A673 (cell line): ENCODE measurements around the gene DGAT2L6. TPM values are rescaled to one million over a fixed set of nuclear protein-coding genes. Genes with fewer than 3 reads are reported as not detected.

ENCODE experiments used
- BruUV-seq: library from RNA; stranded (reverse); fragments of 400-500 nt; replicated peaks from 2 replicates; lab custom pipeline; 2021; lab: Mats Ljungman, UMichigan
- CTCF ChIA-PET: fragments of 300-600 bp; sonication (Branson Sonifier 250); formaldehyde crosslinking; loops from one replicate; lab custom pipeline; 2022; ENCODE audit warnings: antibody characterized with exemption; lab: Charles Lee
- POLR2A ChIA-PET: fragments of 300-600 bp; sonication (Branson Sonifier 250); formaldehyde crosslinking; loops from one replicate; lab custom pipeline; 2022; ENCODE audit warnings: antibody characterized with exemption; ENCODE audit not compliant: low non-redundant PET; lab: Charles Lee
- DNase-seq: peaks from one replicate; pipeline ENCODE4 v3.0.0-alpha.2; 2015; ENCODE audit warnings: low spot score
- H3K27ac ChIP-seq: fragments of 200-600 bp; sonication (generic); 2 replicates; pipeline ENCODE4 v1.5.1; 2016; ENCODE audit warnings: mixed run types, low read depth, mild to moderate bottlenecking, mixed read lengths, antibody characterized with exemption, low read length; ENCODE audit not compliant: poor library complexity, severe bottlenecking
- H3K27me3 ChIP-seq: fragments of 200-600 bp; sonication (generic); replicated peaks from 2 replicates; pipeline ENCODE4 v1.6.1; 2017; ENCODE audit warnings: mixed run types, low read depth, mild to moderate bottlenecking, mixed read lengths, antibody characterized with exemption, low read length; ENCODE audit not compliant: insufficient read depth, poor library complexity
- H3K36me3 ChIP-seq: fragments of 200-600 bp; sonication (generic); 2 replicates; pipeline ENCODE4 v1.6.1; 2016; ENCODE audit warnings: mixed run types, mild to moderate bottlenecking, mixed read lengths, antibody characterized with exemption, low read length; ENCODE audit not compliant: insufficient read depth, poor library complexity, severe bottlenecking
- H3K4me1 ChIP-seq: fragments of 200-600 bp; sonication (generic); 2 replicates; pipeline ENCODE4 v1.6.1; 2017; ENCODE audit warnings: mixed run types, mild to moderate bottlenecking, mixed read lengths, antibody characterized with exemption, low read length; ENCODE audit not compliant: insufficient read depth, poor library complexity, severe bottlenecking
- H3K4me3 ChIP-seq: fragments of 200-600 bp; sonication (generic); 2 replicates; pipeline ENCODE4 v1.5.1; 2016; ENCODE audit warnings: low read depth, mixed run types, mild to moderate bottlenecking, mixed read lengths, low read length; ENCODE audit not compliant: poor library complexity, severe bottlenecking
- H3K9me3 ChIP-seq: fragments of 200-600 bp; sonication (generic); 2 replicates; pipeline ENCODE4 v1.6.1; 2016; ENCODE audit warnings: mixed run types, low read depth, mild to moderate bottlenecking, mixed read lengths, antibody characterized with exemption, low read length; ENCODE audit not compliant: poor library complexity, severe bottlenecking
- CTCF ChIP-seq: fragments of 300-800, 200-600 bp; sonication (generic); conservative IDR thresholded peaks from 2 replicates; pipeline ENCODE4 v1.5.1; 2017; ENCODE audit warnings: low read depth, mild to moderate bottlenecking, antibody characterized with exemption, low read length, moderate library complexity, mixed read lengths
- EZH2 ChIP-seq: fragments of 200-600 bp; sonication (generic); IDR thresholded peaks from 2 replicates; pipeline ENCODE4 v1.6.1; 2017; ENCODE audit warnings: borderline replicate concordance, low read depth, mild to moderate bottlenecking, mixed read lengths, antibody characterized with exemption, low read length; ENCODE audit not compliant: poor library complexity, severe bottlenecking
- intact Hi-C: fragments of 100-400 bp; cut with micrococcal nuclease; formaldehyde crosslinking; loops from one replicate; pipeline ENCODE4 v1.10.0; 2022; ENCODE audit not compliant: unreplicated experiment
- total RNA-seq: library from RNA; stranded (reverse); gene quantifications from 2 replicates; pipeline ENCODE4 v1.2.3, GENCODE V29; 2021

The DGAT2L6 gene
- total RNA-seq, 1 experiment from 2014 or later, result not detected

GRCh38 chrX:70226048-70226447, 48.8 kb downstream of the DGAT2L6 start:
- no peaks in the 10 kb centered on the region for H3K27me3 ChIP-seq
- POLR2A ChIA-PET, result no interaction called here

GRCh38 chrX:70226687-70227086, 49.4 kb downstream of the DGAT2L6 start:
- intact Hi-C loops, result no loop called here

More at GRCh38 chrX:70226048-70226447, 48.8 kb downstream of the DGAT2L6 start:
- Histone ChIP-seq H3K4me3 (no peak overlapping the region), H3K4me1 (no peaks in the 10 kb centered on the region), H3K9me3 (no peaks in the 10 kb centered on the region), H3K27ac (no peak overlapping the region), H3K36me3 (no peaks in the 10 kb centered on the region)
- CTCF ChIA-PET, result no interaction called here
- DNase-seq, result no peak
- TF ChIP-seq CTCF, result no peak
- TF ChIP-seq EZH2, result no peak
- BruUV-seq, result no TSS peak
- intact Hi-C loops, result no loop called here

GRCh38 chrX:70231666-70232065, 54.4 kb downstream of the DGAT2L6 start:
- no TSS peak for BruUV-seq
- Histone ChIP-seq H3K4me3 (no peak overlapping the region), H3K36me3 (no peaks in the 10 kb centered on the region), H3K27me3 (no peaks in the 10 kb centered on the region), H3K9me3 (no peaks in the 10 kb centered on the region), H3K27ac (no peak overlapping the region), H3K4me1 (no peaks in the 10 kb centered on the region)
- intact Hi-C loops, result no loop called here
- ChIA-PET POLR2A (no interaction called here), CTCF (no interaction called here)
- TF ChIP-seq CTCF, result no peak
- TF ChIP-seq EZH2, result no peak
- DNase-seq, result no peak

More at GRCh38 chrX:70226687-70227086, 49.4 kb downstream of the DGAT2L6 start:
- Histone ChIP-seq H3K36me3 (no peaks in the 10 kb centered on the region), H3K4me1 (no peaks in the 10 kb centered on the region), H3K27me3 (no peaks in the 10 kb centered on the region), H3K4me3 (no peak overlapping the region), H3K27ac (no peak overlapping the region), H3K9me3 (no peaks in the 10 kb centered on the region)
- DNase-seq, result no peak
- CTCF ChIA-PET, result no interaction called here
- TF ChIP-seq EZH2 (no peak), CTCF (no peak)
- no TSS peak for BruUV-seq
- POLR2A ChIA-PET, result no interaction called here
